Measurements from ENCODE around the gene AXL.
"Not testable (repeated sequence)": the region's sequence is repeated elsewhere in the genome, so short reads cannot be mapped to it uniquely, and the experiment has no call there.

Gene AXL

GRCh38 chr19:41276231-41276630 is 57.2 kb downstream of the AXL start:
- no peak for DNase-seq (ENCODE audit: low read depth in 2 of 2)

GRCh38 chr19:41278478-41278877 is 59.5 kb downstream of the AXL start:
- no peak for DNase-seq (ENCODE audit: low read depth in 2 of 2)

GRCh38 chr19:41288673-41289530 is 69.9 kb downstream of the AXL start:
- DNase-seq (ENCODE audit: low read depth in 2 of 2) = no peak

- not testable (repeated sequence) for DNase-seq (ENCODE audit: low read depth in 2 of 2)
Observed at GRCh38 chr19:41289814-41290213, 70.8 kb downstream of the AXL start.

GRCh38 chr19:41294393-41294792 is 75.4 kb downstream of the AXL start:
- DNase-seq (ENCODE audit: low read depth in 2 of 2) = no peak

- DNase-seq (ENCODE audit: low read depth in 2 of 2) = no peak
Observed at GRCh38 chr19:41295499-41295898, 76.5 kb downstream of the AXL start.

GRCh38 chr19:41296433-41296871 is 77.4 kb downstream of the AXL start:
- no peak for DNase-seq (ENCODE audit: low read depth in 2 of 2)

GRCh38 chr19:41297628-41298347 is 78.8 kb downstream of the AXL start:
- no peak for DNase-seq (ENCODE audit: low read depth in 2 of 2)

GRCh38 chr19:41298348-41298964 is 79.4 kb downstream of the AXL start:
- DNase-seq (ENCODE audit: low read depth in 2 of 2) = no peak

- DNase-seq (ENCODE audit: low read depth in 2 of 2) = no peak
Observed at GRCh38 chr19:41299046-41299754, 80.2 kb downstream of the AXL start.

- DNase-seq (ENCODE audit: low read depth in 2 of 2) = no peak
Observed at GRCh38 chr19:41299755-41300089, 80.7 kb downstream of the AXL start.

GRCh38 chr19:41300555-41300954 is 81.5 kb downstream of the AXL start:
- DNase-seq (ENCODE audit: low read depth in 2 of 2) = no peak

- DNase-seq (ENCODE audit: low read depth in 2 of 2) = peak; percentile 73 to 75
Observed at GRCh38 chr19:41302624-41303351, 83.8 kb downstream of the AXL start.

- no peak for DNase-seq (ENCODE audit: low read depth in 2 of 2)
Observed at GRCh38 chr19:41303954-41304353, 84.9 kb downstream of the AXL start.

GRCh38 chr19:41304706-41305483 is 85.9 kb downstream of the AXL start:
- DNase-seq (ENCODE audit: low read depth in 2 of 2) = no peak

- no peak for DNase-seq (ENCODE audit: low read depth in 2 of 2)
Observed at GRCh38 chr19:41305927-41306793, 87.1 kb downstream of the AXL start.

- DNase-seq (ENCODE audit: low read depth in 2 of 2) = no peak
Observed at GRCh38 chr19:41307090-41307875, 88.3 kb downstream of the AXL start.

GRCh38 chr19:41307954-41308449 is 89.0 kb downstream of the AXL start:
- DNase-seq (ENCODE audit: low read depth in 2 of 2) = no peak
